GM13976 (cell line): ENCODE data around the gene SLC22A5.

ENCODE experiments used
- DNase-seq: peaks from one replicate; pipeline ENCODE4 v3.0.0; 2012; ENCODE audit warnings: low spot score
- CTCF ChIP-seq: IDR thresholded peaks from 2 replicates; pipeline ENCODE4 v1.5.1; 2012; ENCODE audit warnings: borderline replicate concordance, mild to moderate bottlenecking; ENCODE audit not compliant: insufficient read depth; ENCODE audit errors: extremely low read depth, missing control alignments, control extremely low read depth
- in situ Hi-C: fragments of 300-500 bp; cut with MboI; formaldehyde crosslinking; loops from one replicate; pipeline ENCODE4 v1.12.0; 2022; ENCODE audit warnings: low sequenced_read_pairs, mixed read lengths, inconsistent platforms; ENCODE audit not compliant: unreplicated experiment

Gene SLC22A5

GRCh38 chr5:132425975-132426524 lies 56.5 kb downstream of the SLC22A5 start:
- in situ Hi-C loops = no loop called here
- no peak for DNase-seq
- no peak for TF ChIP-seq CTCF

GRCh38 chr5:132426525-132427138 lies 57.1 kb downstream of the SLC22A5 start:
- DNase-seq = peak; percentile 68
- TF ChIP-seq CTCF = peak; percentile 37
- in situ Hi-C loops = no loop called here

- no peak for TF ChIP-seq CTCF
- in situ Hi-C loops = no loop called here
- DNase-seq = peak; percentile 61
These were observed 58.0 kb downstream of the SLC22A5 start for GRCh38 chr5:132427281-132428146.

GRCh38 chr5:132428147-132428482 lies 58.6 kb downstream of the SLC22A5 start:
- DNase-seq = no peak
- TF ChIP-seq CTCF = no peak
- in situ Hi-C loops = no loop called here

GRCh38 chr5:132428484-132429462 lies 59.3 kb downstream of the SLC22A5 start:
- TF ChIP-seq CTCF = no peak
- DNase-seq = no peak
- in situ Hi-C loops = no loop called here
